ENCODE measurements around the gene ARHGAP15.
A peak's percentile ranks its signal among the peaks of the same experiment; 100 is the strongest.

DNA sequence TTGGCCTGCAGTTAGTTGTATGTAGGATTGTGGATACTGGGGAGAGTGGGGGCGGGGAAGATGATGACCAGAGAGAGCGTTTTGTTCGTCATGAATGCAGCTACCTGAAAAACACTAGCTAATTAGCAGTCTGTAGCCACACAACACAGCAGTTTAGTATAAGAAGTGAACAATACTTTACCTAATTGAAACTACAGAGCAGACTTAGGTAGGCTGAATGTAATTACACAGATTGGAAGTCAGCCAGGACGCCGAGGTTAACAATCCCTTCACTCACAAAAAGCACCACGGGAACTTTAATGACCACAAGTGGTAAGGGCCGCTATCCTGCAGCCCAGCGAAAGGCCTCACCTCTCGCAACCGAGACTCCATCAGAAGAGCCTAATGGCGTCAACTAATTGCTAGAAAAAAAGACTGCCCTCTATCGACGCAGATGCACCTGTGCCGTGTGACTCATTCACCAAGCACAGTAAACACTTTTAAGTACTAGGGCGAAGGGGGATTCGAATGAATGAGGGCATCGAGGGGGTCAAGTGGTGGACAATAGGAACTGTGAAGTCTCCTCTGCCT is 591.0 kb downstream of the ARHGAP15 start:
- TF ChIP-seq, protein P1, sequence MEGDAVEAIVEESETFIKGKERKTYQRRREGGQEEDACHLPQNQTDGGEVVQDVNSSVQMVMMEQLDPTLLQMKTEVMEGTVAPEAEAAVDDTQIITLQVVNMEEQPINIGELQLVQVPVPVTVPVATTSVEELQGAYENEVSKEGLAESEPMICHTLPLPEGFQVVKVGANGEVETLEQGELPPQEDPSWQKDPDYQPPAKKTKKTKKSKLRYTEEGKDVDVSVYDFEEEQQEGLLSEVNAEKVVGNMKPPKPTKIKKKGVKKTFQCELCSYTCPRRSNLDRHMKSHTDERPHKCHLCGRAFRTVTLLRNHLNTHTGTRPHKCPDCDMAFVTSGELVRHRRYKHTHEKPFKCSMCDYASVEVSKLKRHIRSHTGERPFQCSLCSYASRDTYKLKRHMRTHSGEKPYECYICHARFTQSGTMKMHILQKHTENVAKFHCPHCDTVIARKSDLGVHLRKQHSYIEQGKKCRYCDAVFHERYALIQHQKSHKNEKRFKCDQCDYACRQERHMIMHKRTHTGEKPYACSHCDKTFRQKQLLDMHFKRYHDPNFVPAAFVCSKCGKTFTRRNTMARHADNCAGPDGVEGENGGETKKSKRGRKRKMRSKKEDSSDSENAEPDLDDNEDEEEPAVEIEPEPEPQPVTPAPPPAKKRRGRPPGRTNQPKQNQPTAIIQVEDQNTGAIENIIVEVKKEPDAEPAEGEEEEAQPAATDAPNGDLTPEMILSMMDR (IDR thresholded peaks at IDR 0.05 in 2 of 3, conservative IDR thresholded peaks at IDR 0.05 in 1 of 3; ENCODE audit: borderline replicate concordance in 1 of 3, insufficient read depth in 1 of 3, low read depth in 2 of 3, low read length in 2 of 3): peak in 2 of 3 experiments; percentile 35 to 55; a peak in 3 of 6 replicates
- TF ChIP-seq EZH2 (IDR thresholded peaks at IDR 0.05): no peak
